K562 treated with DMSO at 1 percent for 48 hours (cell line): ENCODE data around the gene ASB9. TPM values are rescaled to one million over a fixed set of nuclear protein-coding genes. Genes with fewer than 3 reads are reported as not detected.

Experiments used
- total RNA-seq: library from RNA; unstranded; fragments of 300-600 nt; gene quantifications from 2 replicates; pipeline ENCODE4 v1.2.3, GENCODE V29; 2022; ENCODE audit warnings: low replicate concordance; ENCODE audit errors: extremely low read depth

Gene ASB9
- not detected in 2 replicates for total RNA-seq

GRCh38 chrX:15269618-15270521 lies at the start of gene ASB9:
Gene ASB9, minus strand, starts transcription at chrX:15270083. Its CDS starts 209 bp downstream, at chrX:15269874.

GRCh38 chrX:15315509-15315908 lies 45.6 kb upstream of the ASB9 start, which contains the start of gene ASB11:
Gene ASB11, minus strand, starts transcription at chrX:15315640. Its CDS starts 35 bp downstream, at chrX:15315605.

Other genes starting within 250 kb of the ASB9 start
- not detected in 2 replicates for gene ASB11, start 45.6 kb upstream of the ASB9 start, total RNA-seq
- gene PIGA, start 65.4 kb upstream of the ASB9 start, total RNA-seq, result not detected in 2 replicates
- gene VEGFD, start 114.3 kb upstream of the ASB9 start, total RNA-seq, result not detected in 2 replicates
- not detected in 2 replicates for gene PIR, start 223.2 kb upstream of the ASB9 start, total RNA-seq
- not detected in 2 replicates for gene BMX, start 230.7 kb upstream of the ASB9 start, total RNA-seq